GM19452 (cell line): ENCODE data around the gene TNRC18.
"Not testable (repeated sequence)": the region's sequence is repeated elsewhere in the genome, so short reads cannot be mapped to it uniquely, and the experiment has no call there.

Experiments used
- ATAC-seq: cut with Tn5 transposase; IDR thresholded peaks from one replicate; pipeline ENCODE4 v1.9.1; 2021; ENCODE audit not compliant: unreplicated experiment

TNRC18 gene, protein sequence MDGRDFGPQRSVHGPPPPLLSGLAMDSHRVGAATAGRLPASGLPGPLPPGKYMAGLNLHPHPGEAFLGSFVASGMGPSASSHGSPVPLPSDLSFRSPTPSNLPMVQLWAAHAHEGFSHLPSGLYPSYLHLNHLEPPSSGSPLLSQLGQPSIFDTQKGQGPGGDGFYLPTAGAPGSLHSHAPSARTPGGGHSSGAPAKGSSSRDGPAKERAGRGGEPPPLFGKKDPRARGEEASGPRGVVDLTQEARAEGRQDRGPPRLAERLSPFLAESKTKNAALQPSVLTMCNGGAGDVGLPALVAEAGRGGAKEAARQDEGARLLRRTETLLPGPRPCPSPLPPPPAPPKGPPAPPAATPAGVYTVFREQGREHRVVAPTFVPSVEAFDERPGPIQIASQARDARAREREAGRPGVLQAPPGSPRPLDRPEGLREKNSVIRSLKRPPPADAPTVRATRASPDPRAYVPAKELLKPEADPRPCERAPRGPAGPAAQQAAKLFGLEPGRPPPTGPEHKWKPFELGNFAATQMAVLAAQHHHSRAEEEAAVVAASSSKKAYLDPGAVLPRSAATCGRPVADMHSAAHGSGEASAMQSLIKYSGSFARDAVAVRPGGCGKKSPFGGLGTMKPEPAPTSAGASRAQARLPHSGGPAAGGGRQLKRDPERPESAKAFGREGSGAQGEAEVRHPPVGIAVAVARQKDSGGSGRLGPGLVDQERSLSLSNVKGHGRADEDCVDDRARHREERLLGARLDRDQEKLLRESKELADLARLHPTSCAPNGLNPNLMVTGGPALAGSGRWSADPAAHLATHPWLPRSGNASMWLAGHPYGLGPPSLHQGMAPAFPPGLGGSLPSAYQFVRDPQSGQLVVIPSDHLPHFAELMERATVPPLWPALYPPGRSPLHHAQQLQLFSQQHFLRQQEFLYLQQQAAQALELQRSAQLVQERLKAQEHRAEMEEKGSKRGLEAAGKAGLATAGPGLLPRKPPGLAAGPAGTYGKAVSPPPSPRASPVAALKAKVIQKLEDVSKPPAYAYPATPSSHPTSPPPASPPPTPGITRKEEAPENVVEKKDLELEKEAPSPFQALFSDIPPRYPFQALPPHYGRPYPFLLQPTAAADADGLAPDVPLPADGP (N-terminal part only)

DNA sequence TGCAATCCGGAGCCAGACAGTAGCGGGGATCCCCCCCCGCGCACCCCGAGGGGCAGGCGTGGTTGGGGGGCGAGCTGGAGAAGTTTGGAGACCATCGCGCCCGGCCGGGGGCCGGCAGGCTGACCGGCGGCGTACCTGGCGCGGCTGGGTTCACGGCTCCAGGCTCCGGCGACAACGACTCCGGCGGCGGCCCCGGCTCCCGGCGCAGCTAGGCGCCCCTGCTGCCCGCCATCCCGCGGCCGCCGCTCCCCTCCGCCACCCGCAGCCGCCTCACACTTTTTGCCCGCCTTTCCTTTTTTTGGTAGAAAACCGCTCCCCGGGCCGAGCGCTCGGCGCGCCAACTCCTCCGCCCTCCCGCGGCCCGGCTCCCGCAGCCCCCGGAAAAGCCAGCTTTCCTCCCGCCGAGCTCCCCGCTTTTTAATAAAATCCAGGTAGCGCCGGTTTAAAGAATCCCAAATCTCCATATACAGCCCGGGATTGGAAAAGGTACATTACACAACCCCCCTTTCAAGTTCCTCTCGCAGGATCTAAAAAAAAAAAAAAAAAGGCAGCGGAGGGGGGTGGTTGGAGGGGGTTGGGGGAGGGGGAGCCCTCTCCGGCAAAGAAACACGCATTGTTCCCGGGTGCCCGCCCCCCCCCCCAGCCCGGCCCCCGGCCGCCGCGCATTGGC, at the start of gene TNRC18:
TSS of gene TNRC18 (minus strand) at position 529 of the 670 bp plus-strand sequence. CDS start 2,588 bp downstream, outside the sequence.
- ATAC-seq, result no peak

DNA sequence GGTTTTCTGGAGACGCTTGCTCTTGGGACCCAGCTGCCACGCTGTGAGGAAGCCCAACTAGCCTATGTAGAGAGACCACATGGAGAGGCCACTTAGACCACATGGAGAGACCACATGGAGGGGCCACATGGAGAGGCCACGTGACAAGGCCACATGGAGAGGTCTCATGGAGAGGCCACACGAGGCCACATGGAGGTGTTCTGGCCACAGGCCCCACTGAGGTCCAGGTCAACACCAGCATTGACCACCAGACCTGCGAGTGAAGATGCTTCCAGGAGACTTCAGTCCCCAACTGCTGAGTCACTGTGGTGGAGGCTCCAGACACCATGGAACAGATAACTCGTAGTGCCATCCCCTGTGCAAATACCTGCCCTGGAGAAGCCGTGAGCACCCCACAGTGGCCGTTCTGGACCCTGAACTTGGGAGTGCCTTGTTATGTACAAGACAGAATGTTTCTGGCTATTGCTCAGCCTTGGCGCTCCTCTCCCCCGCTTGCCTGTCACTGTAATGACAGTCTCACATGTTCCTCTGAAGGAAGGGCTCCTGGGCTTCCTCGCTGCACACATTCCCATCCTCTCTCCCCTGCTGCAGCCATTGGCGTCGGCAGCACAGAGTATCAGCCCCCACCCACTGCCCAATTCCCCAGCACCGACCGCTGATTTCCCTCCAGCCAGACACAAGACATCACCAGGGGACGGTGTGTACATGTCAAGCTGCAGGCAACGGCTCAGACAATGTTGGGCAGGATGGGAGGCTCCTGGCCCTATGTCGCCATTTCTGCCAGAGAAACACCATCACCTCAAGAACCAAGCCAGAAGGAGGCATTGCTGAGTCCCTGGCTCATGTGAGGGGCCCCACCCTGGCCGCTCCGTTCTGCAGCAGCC, 49.0 kb upstream of the TNRC18 start:
- no peak for ATAC-seq

DNA sequence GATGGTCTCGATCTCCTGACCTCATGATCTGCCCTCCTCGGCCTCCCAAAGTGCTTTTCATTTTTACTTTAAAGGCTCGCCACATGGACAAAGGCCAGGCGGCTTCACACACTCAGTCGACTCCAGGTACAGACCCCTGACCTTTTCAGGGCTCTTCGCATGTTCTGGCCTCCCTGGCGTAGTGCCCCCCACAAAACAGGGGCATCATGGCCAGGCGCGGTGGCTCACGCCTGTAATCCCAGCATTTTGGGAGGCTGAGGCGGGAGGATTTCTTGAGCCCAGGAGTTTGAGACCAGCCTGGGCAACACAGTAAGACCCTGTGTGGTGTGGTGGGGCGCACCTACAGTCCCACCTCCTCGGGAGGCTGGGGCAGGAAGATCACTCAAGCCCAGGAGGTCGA, 48.0 kb upstream of the TNRC18 start:
- ATAC-seq, result not testable (repeated sequence)

DNA sequence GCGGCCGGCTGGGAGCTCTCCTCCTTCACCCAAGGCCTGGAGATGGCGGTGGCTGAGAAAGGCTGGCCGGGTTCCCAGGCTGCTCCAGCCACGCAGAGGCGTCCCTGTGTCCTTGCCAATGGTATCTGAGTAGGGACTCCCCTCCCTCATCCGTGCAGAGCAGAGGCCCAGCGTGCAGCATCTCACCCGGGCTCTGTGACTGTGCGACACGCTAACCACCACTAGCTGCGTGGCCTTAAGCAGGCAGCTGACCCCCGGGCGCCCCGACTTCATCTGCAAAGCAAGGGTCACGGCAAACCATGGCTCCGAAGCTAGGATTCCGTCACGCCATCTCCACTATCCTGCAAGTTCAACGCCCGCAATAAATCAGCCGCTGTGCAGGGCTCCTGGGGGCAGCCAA, 47.2 kb upstream of the TNRC18 start:
- ATAC-seq, result no peak

DNA sequence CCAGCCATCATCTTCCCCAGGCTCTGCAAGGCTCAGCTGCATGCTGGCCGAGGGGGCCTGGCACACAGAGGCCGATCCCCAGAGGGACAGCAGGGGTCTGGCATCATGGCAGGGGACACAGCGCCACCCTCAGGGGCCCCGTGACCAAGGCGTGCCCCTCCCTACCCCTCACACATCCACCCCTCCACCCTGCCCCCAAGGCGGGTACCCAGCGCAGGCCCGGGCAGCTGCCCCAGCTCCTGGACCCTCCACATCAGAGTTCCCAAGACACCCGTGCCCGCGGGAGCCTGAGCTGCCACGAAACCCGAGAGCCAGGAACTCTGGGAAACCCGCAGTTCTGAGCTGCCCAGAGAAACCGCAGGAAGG, 46.5 kb upstream of the TNRC18 start:
- ATAC-seq, result no peak

DNA sequence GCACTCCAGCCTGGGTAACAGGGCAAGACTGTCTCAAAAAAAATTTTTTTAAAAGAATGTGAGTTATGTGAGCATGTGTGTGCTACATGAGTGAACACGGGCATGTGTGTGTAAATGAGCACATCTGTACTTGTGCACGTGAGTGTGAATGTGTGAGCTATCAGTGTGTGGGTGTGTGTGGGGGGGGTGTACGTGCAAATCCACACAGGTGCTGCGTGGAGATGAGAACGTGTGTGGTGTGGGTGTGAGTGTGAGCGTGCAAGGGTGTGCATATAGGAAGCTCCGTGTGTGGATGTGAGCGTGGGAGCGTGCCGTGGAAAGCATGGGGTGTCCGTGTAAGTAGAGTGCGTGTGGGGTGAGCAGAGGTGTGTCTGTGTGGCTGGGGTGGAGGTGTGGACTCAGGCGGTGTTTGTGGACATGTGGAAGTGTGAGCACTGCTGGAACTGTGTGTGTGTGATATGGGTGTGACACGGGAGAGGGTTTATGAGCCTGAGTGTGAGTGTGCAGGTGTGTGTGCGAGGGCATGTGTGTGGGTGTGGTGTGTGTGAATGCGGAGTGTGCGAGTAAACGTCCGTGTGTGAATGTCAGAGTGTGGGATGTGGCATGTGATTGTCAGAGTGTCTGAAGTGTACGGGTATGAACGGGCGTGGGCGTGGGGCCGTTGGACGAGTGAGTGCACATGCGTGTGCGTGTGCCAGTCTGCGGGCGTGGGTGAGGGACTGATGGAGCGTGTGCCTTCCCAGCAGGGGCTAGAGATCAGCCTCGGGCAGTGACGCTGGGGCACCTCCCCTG, 45.9 kb upstream of the TNRC18 start:
- ATAC-seq, result no peak

DNA sequence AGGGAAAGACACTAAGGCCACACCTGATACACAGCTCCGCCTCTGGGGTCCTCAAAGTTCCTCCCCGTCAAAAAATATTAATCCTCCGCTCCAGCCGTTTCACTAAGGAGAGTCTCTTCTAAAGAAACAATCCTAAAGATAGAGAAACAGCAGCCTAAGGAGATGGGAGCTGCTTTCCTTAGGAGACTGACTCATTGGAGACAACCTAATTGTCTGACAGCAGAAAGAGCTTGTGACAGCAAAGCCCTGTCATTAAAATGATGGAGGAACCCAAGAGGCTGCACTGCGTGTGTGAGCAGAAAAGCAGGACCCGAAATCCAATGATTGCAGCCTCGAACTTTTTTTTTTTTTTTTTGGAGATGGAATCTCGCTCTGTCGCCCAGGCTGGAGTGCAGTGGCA, 44.0 kb upstream of the TNRC18 start:
- no peak for ATAC-seq

DNA sequence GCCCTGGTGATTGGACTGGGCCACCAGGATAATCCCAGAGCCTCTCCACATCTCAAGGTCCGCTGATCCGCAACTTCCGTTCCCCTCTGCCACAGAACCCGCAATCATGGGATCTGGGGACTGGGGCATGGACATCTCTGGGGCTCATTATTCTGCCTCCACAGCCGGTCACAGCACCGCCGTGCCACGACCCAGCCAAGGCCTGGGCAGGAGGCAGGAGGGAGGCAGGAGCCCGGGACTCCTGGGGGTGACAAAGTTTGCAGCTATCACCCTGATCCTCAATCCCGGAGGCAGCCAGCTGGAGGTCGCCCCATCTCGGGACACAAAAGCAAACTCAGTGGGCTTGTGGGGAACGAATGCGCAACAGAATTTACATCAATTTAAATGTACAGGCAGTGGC, 42.9 kb upstream of the TNRC18 start:
- no peak for ATAC-seq

DNA sequence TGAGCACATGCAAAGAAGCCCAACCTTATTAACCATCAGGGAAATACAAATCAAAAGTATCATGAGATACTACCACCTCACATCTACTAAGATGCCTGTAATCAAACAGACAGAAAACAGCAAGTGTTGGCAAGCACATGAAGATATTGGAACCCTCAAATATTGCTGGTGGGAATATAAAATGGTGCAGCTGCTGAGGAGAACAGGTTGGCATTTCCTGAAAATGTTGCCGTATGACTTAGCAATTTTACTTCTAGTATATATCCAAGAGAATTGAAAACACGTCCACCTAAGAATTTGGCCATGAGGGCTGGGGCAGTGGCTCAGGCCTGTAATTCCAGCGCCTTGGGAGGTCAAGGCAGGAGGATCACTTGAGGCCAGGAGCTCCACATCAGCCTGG, 39.4 kb upstream of the TNRC18 start:
- ATAC-seq, result no peak

DNA sequence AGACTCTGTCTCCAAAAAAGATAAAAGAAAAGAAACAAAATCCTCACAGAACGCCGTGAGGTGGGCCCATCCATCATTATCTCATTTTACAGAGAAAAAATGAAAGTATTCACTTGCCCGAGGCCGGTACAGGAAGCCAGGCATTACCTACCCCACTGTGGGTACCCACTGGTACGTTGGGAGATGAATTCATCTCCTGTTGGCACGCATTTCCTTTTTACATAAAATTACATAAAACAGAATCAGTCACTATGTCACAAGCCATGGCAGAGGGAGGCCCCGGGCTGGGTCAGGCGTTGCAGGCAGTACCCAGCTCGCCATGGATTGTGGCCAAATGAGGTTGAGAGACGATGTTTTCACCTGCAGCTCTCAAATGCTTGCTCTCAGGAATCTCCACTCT, 38.6 kb upstream of the TNRC18 start:
- ATAC-seq, result no peak

DNA sequence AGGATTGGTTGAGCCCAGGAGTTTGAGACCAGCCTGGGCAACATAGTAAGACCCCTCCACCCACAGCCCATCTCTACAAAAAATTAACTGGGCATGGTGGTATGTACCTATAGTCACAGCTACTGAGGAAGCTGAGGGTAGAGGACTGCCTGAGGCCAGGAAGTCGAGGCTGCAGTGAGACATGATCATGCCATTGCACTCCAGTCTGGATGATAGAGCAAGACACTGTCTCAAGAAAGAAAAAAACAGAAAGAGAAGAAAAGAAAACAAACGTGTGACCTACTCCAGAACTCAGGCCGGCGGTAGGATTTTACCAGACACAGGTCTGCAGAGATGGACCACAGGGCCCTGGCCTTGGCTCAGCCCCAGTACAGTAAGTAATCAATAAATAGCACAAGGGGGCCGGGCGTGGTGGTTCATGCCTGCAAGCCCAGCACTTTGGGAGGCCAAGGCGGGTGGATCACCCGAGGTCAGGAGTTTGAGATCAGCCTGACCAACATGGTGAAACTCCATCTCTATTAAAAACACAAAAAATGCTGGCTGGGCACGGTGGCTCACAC, 35.4 kb upstream of the TNRC18 start:
- ATAC-seq, result no peak

DNA sequence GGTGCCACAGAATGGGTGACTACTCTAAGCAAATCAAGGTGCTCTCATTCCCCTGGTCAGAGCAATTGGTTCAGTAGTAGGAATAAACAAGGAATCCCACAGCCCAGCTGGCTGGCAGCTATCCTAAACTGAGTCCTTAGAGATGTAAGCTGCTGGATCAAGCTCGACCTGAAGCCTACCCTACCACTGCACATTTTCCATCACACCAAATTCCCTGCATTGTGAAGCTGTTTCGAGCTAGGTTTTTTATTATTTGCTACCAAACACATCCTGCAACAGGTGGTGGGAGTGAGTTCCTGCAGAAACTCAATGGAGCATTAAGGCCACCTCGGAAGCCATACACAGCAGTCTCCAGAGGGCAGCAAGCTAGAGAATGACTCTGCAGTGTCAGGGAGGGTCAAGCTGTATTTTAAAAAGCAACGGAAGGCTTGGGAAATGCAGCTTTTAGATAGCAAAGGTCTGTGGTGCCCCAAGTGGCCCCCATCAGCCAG, 33.7 kb upstream of the TNRC18 start:
- ATAC-seq, result no peak

DNA sequence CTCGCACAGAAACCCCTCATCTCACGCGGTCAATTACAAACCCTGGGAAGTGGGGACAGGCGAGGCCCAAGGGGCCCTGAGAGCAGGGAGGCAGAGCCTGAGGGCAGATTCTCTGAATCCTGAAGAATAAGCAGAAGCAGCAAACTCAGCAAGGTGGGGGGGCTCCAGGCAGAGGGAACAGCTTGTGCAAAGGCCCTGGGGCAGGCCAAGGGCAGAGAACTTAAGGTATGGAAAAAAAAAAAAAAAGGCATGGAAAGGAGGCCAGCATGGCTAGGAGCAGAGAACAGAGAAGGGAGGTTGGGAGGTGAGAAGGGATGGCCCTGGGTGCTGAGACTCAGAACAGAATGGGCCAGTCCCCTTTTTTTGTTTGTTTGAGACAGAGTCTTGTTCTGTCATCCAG, 32.8 kb upstream of the TNRC18 start:
- no peak for ATAC-seq

DNA sequence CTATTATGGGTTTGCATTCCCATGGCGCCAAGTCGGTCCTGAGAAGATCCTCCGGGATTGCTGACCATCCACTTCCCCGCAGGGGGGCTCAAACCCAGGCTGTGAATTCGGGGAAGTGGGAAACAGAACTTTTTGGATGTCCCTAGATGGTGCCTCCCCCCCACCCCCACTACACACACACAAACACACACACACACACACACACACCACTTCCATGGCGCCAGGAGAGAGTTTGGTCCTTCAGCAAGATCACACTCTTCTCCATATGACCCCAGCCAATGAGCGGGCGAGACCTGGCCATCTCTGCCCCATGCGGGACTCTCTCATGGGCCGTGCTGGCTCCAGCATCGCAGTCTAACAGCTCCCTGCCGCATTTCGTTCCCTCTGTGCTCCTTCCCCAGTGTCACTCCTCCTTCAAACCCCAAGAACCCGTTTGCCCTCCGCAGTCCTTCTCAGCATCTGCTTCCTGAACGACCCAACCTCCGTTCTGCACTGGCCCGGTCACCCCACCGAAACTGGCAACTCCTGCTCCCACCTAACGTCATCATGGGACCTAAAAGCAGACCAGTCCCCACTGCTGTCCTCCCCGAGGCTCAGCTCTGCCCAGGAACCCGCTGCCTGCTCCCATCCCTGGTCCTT, 32.1 kb upstream of the TNRC18 start:
- no peak for ATAC-seq

DNA sequence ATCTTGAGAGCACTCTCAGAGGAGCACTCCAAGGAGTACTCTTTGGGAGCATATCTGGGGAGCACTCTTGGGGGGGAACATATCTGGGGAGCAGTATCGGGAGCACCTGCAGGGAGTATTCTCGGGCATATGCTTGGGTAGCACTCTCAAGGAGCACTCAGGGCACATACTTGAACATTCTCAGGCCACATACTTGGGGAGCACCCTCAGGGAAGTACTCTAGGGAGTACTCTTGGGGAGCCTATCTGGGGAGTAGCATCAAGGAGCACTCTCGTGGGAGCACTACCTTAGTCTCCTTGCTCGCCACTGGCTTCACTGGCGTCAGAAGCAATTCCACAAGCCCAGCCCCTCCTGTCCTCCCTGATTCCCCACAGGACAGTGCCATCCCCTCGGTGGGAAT, 31.5 kb upstream of the TNRC18 start:
- ATAC-seq, result no peak

DNA sequence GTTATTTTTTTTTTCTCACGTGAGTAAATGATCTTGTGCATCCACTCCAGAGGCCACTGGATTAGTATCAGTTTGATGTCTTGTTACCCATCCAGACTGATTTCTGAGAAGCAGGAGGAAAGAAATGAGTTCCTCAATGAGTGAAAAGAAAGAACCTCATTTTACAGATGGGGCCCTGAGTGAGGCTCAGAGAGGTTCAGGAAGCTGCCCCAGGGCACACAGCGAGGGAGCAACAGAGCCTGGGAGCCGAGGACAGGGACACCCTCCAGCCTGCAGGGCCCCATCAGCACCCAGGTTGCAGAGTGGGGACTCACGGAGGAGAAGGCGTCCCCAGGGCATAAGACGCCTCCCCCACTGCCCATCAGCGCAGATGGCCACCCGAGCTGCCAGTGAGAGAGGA, 30.9 kb upstream of the TNRC18 start:
- ATAC-seq, result no peak

DNA sequence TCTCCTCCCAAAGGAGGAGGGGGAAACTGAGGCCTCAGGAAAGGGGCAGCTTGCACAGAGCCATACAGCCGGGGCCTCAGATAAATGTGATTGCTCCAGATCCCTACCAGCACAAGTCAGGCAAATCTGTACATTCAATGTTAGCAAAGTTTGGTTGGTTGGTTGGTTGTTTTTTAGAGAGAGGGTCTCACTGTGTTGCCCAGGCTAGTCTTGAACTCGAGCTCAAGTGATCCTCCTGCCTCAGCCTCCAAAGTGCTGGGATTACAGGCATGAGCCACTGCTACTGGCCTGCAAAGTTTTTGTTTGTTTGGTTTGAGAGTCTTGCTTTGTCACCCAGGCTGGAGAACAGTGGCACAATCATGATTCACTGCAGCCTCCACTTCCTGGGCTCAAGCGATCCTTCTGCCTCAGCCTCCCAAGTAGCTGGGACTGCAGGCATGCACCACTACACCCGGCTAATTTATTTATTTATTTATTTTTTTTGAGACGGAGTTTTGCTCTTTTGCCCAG, 30.0 kb upstream of the TNRC18 start:
- ATAC-seq, result no peak

DNA sequence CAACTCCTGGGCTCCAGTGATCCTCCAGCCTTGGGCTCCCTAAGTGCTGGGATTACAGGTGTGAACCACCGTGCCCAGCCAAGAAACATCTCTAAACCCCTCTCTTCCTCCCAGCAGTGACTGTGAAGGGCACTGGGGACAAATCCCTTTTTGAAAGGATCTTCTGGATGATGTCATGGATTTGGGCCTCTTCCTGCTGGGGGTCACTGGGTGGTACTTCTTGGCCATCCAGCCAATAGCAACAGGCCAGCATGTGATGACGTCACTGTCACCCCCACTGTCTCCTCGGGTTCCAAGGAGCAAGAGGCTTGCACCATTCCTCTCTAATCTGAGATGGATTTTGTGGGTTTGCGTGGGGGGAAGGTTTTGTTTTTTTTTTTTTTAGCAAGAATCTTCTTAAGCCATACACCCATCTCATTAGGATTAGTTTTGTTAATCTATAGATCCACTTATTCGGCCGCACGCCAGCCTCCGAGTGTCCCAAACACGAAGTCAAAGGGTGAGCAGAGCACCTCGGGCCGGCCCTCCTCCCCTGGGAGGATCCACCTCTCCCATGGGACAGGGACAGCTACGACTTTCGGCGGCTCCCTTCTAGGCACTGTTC, 29.4 kb upstream of the TNRC18 start:
- ATAC-seq, result no peak
